GM18873 (cell line): ENCODE data around the gene SMOC1.

Experiments used
- ATAC-seq: cut with Tn5 transposase; IDR thresholded peaks from one replicate; pipeline ENCODE4 v1.9.1; 2021; ENCODE audit warnings: mild to moderate bottlenecking, moderate library complexity, moderate number of reproducible peaks; ENCODE audit not compliant: unreplicated experiment, low FRiP score

The SMOC1 gene

GRCh38 chr14:69933623-69934275 lies 54.5 kb downstream of the SMOC1 start:
- ATAC-seq = no peak

- ATAC-seq = no peak
These were observed 58.3 kb downstream of the SMOC1 start for GRCh38 chr14:69937367-69938081.

GRCh38 chr14:69938751-69939150 lies 59.5 kb downstream of the SMOC1 start:
- ATAC-seq = no peak

GRCh38 chr14:69941768-69942742 lies 62.8 kb downstream of the SMOC1 start:
- ATAC-seq = no peak

- ATAC-seq = no peak
These were observed 64.0 kb downstream of the SMOC1 start for GRCh38 chr14:69943084-69943780.

- no peak for ATAC-seq
These were observed 66.1 kb downstream of the SMOC1 start for GRCh38 chr14:69945347-69945746.

- no peak for ATAC-seq
These were observed 66.7 kb downstream of the SMOC1 start for GRCh38 chr14:69945912-69946311.

GRCh38 chr14:69948351-69948750 lies 69.1 kb downstream of the SMOC1 start:
- ATAC-seq = no peak

GRCh38 chr14:69951263-69951662 lies 72.0 kb downstream of the SMOC1 start:
- no peak for ATAC-seq

- no peak for ATAC-seq
These were observed 72.7 kb downstream of the SMOC1 start for GRCh38 chr14:69951935-69952334.

GRCh38 chr14:69953266-69953915 lies 74.2 kb downstream of the SMOC1 start:
- ATAC-seq = no peak

- no peak for ATAC-seq
These were observed 76.9 kb downstream of the SMOC1 start for GRCh38 chr14:69955855-69956845.

GRCh38 chr14:69956970-69957369 lies 77.8 kb downstream of the SMOC1 start:
- no peak for ATAC-seq

GRCh38 chr14:69957986-69958385 lies 78.8 kb downstream of the SMOC1 start:
- no peak for ATAC-seq

- ATAC-seq = no peak
These were observed 79.9 kb downstream of the SMOC1 start for GRCh38 chr14:69959136-69959535.

GRCh38 chr14:69960296-69960695 lies 81.1 kb downstream of the SMOC1 start:
- ATAC-seq = no peak

GRCh38 chr14:69963966-69964365 lies 84.8 kb downstream of the SMOC1 start:
- no peak for ATAC-seq

- ATAC-seq = no peak
These were observed 85.6 kb downstream of the SMOC1 start for GRCh38 chr14:69964841-69965240.

GRCh38 chr14:69968132-69968531 lies 88.9 kb downstream of the SMOC1 start:
- ATAC-seq = no peak
